RWPE2 (cell line): ENCODE results near the gene HNRNPF.

Source experiments
- ATAC-seq: fragments of 200-7000 bp; cut with Tn5 transposase; 3 replicates; pipeline ENCODE4 v1.9.1; 2021; ENCODE audit warnings: low read depth
- DNase-seq: peaks from one replicate; pipeline ENCODE4 v3.0.0-alpha.2; 2020; ENCODE audit warnings: low spot score
- H3K27ac ChIP-seq: fragments of 450-650 bp; 2 replicates; pipeline ENCODE4 v1.5.1; 2017; ENCODE audit warnings: mild to moderate bottlenecking; ENCODE audit not compliant: poor library complexity, severe bottlenecking
- H3K27me3 ChIP-seq: fragments of 250-450 bp; sonication (Bioruptor Pico); 2 replicates; pipeline ENCODE4 v1.5.1; 2021; ENCODE audit warnings: mild to moderate bottlenecking, moderate library complexity; ENCODE audit not compliant: insufficient read depth, poor library complexity, severe bottlenecking
- H3K36me3 ChIP-seq: fragments of 250-450 bp; sonication (Bioruptor Pico); 2 replicates; pipeline ENCODE4 v1.5.1; 2020; ENCODE audit warnings: low read depth, mild to moderate bottlenecking, moderate library complexity
- H3K4me1 ChIP-seq: fragments of 250-450 bp; sonication (Bioruptor Pico); 2 replicates; pipeline ENCODE4 v1.5.1; 2021; ENCODE audit warnings: mild to moderate bottlenecking, moderate library complexity; ENCODE audit not compliant: insufficient read depth, poor library complexity, severe bottlenecking
- H3K4me3 ChIP-seq: fragments of 250-450 bp; sonication (Bioruptor Pico); 2 replicates; pipeline ENCODE4 v1.5.1; 2021; ENCODE audit warnings: mild to moderate bottlenecking, moderate library complexity; ENCODE audit not compliant: severe bottlenecking
- H3K9me3 ChIP-seq: fragments of 250-450 bp; sonication (Bioruptor Pico); 2 replicates; pipeline ENCODE4 v1.5.1; 2021; ENCODE audit warnings: mild to moderate bottlenecking, moderate library complexity; ENCODE audit not compliant: severe bottlenecking
- TF ChIP-seq, protein P1 (sequence below): fragments of 450-650 bp; IDR thresholded peaks from one replicate; pipeline ENCODE4 v1.5.1; 2017; ENCODE audit warnings: mild to moderate bottlenecking, moderate library complexity; ENCODE audit not compliant: poor library complexity, severe bottlenecking

Gene HNRNPF

DNA sequence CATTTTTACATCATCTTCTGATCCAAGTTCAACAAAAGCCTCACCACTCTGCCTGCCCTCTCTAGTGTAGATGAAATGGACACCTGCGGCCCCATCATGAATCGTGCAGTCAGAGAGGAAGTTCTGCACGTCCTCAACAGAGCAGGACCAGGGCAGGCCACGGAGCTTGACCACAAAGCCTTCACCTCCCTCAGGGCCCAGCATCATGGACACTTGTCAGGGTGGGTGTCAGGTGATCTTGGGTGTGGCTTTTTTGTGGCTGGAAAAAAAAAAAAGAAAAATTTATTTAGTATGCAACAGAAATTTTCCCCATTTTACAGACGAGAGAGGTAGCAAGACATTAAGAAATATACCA lies 21.3 kb downstream of the HNRNPF start:
- H3K4me3 ChIP-seq: no peak overlapping the region
- ATAC-seq (no peak), DNase-seq (no peak)
- TF ChIP-seq, protein P1, sequence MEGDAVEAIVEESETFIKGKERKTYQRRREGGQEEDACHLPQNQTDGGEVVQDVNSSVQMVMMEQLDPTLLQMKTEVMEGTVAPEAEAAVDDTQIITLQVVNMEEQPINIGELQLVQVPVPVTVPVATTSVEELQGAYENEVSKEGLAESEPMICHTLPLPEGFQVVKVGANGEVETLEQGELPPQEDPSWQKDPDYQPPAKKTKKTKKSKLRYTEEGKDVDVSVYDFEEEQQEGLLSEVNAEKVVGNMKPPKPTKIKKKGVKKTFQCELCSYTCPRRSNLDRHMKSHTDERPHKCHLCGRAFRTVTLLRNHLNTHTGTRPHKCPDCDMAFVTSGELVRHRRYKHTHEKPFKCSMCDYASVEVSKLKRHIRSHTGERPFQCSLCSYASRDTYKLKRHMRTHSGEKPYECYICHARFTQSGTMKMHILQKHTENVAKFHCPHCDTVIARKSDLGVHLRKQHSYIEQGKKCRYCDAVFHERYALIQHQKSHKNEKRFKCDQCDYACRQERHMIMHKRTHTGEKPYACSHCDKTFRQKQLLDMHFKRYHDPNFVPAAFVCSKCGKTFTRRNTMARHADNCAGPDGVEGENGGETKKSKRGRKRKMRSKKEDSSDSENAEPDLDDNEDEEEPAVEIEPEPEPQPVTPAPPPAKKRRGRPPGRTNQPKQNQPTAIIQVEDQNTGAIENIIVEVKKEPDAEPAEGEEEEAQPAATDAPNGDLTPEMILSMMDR: no peak
- H3K9me3 ChIP-seq: no peaks in the 10 kb centered on the region
- H3K27ac ChIP-seq: no peak overlapping the region
- H3K36me3 ChIP-seq: peaks cover 75% of the 10 kb centered on the region
- H3K4me1 ChIP-seq: no peaks in the 10 kb centered on the region
- no peaks in the 10 kb centered on the region for H3K27me3 ChIP-seq

DNA sequence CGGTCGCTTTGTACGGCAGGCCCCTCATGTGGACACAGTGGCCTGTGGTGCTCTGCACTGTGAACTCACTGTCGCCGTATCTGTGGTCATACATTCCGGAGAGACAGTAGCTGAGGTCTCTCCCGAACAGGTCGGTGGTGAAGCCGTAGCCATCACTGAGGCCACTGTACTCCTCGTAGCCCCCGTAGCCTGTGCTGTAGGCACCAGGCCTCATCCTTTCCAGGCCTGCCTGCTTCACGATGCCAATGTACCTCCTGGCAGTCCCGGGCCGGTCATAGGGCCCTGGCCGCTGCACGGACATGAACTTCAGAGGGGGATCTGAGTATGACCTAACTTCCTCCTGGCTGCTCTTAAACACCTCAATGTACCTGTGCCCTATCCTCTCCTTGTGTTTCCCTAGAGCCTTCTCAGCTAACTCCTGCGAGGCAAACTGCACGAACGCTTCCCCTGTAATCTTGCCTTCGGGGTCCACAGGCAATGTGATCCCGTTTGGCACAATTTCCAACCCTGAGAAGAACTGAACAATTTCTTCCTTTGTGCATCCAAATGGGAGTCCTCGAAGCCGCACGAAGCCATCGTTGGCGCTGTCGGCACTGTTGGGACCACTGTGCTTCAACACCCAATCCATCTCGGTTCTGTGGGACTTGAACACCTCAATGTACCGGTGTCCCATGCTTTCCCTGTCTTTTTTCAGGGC lies 21.9 kb downstream of the HNRNPF start:
- Histone ChIP-seq H3K9me3 (no peaks in the 10 kb centered on the region), H3K4me1 (no peaks in the 10 kb centered on the region), H3K27ac (no peak overlapping the region), H3K36me3 (peaks cover 70% of the 10 kb centered on the region), H3K27me3 (no peaks in the 10 kb centered on the region), H3K4me3 (no peak overlapping the region)
- TF ChIP-seq, protein P1: no peak
- DNase-seq (no peak), ATAC-seq (no peak)

DNA sequence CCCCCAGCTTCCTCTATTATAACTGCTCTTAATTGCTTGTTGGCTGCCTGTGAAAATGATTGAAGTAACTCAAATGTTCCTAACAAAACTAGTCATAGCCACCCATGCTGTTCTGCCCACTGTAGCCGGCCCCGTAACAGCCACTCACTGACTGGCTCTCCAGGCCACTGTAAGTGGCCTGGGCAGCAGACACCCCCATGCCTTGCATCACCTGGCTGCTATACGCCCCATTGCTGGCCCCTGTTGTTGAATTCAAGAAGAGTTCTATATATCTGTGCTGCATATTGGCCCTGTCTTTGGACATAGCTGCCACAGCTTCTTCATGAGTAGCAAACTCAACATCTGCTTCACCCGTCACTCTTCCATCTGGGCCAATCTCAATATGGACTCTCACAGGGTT lies 22.4 kb downstream of the HNRNPF start:
- Histone ChIP-seq H3K4me1 (no peaks in the 10 kb centered on the region), H3K27ac (no peak overlapping the region), H3K4me3 (no peak overlapping the region), H3K27me3 (no peaks in the 10 kb centered on the region), H3K9me3 (no peaks in the 10 kb centered on the region), H3K36me3 (peaks cover 64% of the 10 kb centered on the region)
- TF ChIP-seq, protein P1: no peak
- DNase-seq (no peak), ATAC-seq (no peak)

DNA sequence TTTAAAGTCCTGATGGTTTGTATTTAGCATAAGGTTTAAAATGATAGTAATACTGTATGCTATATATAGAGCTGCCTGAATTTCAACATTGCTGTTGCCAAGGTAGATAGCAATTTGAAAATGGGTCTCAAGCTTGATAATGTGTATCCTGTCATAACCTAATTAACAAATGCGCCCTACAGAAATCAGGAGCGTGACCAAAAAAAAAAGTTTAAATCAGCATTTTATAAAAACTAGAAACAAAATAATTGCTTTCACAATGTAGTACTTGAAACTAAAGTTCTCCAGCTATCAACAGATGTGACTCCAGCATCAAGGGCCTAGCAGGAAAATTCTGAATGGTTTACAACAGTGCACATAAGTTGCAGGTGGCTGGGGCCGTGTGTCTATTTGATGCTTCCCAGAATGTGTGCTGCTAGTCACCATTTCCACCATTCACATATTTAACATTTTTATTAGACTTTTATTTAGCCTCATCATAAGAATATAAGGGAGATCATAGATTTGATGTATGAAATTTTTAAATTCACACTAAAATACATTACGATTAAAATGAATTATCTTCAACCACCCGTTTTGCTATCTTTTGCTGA lies 23.5 kb downstream of the HNRNPF start:
- no peaks in the 10 kb centered on the region for H3K4me1 ChIP-seq
- peaks cover 54% of the 10 kb centered on the region for H3K36me3 ChIP-seq
- H3K9me3 ChIP-seq: no peaks in the 10 kb centered on the region
- H3K27ac ChIP-seq: no peak overlapping the region
- H3K27me3 ChIP-seq: no peaks in the 10 kb centered on the region
- ATAC-seq: no peak
- DNase-seq: no peak
- no peak overlapping the region for H3K4me3 ChIP-seq
- TF ChIP-seq, protein P1: no peak
